GM12878 (cell line): ENCODE results near the gene M1AP.

Experiments
- ATF7 ChIP-seq: fragments of 450-650 bp; IDR thresholded peaks from 2 replicates; pipeline ENCODE4 v1.6.1; 2016; ENCODE audit warnings: low read depth, mild to moderate bottlenecking
- POLR2AphosphoS2 ChIP-seq: IDR thresholded peaks from 2 replicates; pipeline ENCODE4 v1.6.1; 2011; ENCODE audit warnings: low read depth, mild to moderate bottlenecking, low read length, improper control_type of control experiment, moderate library complexity
- RFX5 ChIP-seq: IDR thresholded peaks from 2 replicates; pipeline ENCODE4 v1.6.1; 2011; ENCODE audit warnings: low read depth, low read length, improper control_type of control experiment
- SUPT20H ChIP-seq: IDR thresholded peaks from 2 replicates; pipeline ENCODE4 v1.6.1; 2011; ENCODE audit warnings: low read depth, mild to moderate bottlenecking, low read length, moderate library complexity, borderline replicate concordance; ENCODE audit not compliant: control insufficient read depth

GRCh38 chr2:74507926-74508520 is 140.1 kb downstream of the M1AP start:
- TF ChIP-seq SUPT20H (no peak), RFX5 (no peak), POLR2AphosphoS2 (no peak), ATF7 (no peak)
